IPS-18a (cell line): ENCODE results near the gene DTHD1.

Source experiments
- H3K27ac ChIP-seq: one replicate; pipeline ENCODE4 v1.5.1; 2013; ENCODE audit warnings: low read length
- H3K27me3 ChIP-seq: one replicate; pipeline ENCODE4 v1.6.1; 2013; ENCODE audit warnings: mild to moderate bottlenecking, low read length; ENCODE audit not compliant: control insufficient read depth, insufficient read depth
- H3K36me3 ChIP-seq: one replicate; pipeline ENCODE4 v1.6.1; 2013; ENCODE audit warnings: low read depth, low read length; ENCODE audit not compliant: control insufficient read depth
- H3K4me1 ChIP-seq: one replicate; pipeline ENCODE4 v1.6.1; 2013; ENCODE audit warnings: low read depth, low read length; ENCODE audit not compliant: control insufficient read depth
- H3K4me3 ChIP-seq: one replicate; pipeline ENCODE4 v1.5.1; 2013; ENCODE audit warnings: low read length
- H3K9ac ChIP-seq: one replicate; pipeline ENCODE4 v1.6.1; 2013; ENCODE audit warnings: mild to moderate bottlenecking, low read length, moderate library complexity
- H3K9me3 ChIP-seq: one replicate; pipeline ENCODE4 v1.6.1; 2013; ENCODE audit warnings: low read depth, low read length; ENCODE audit not compliant: control insufficient read depth

DTHD1 gene

GRCh38 chr4:36301127-36301526 is 19.7 kb downstream of the DTHD1 start:
- Histone ChIP-seq H3K27ac (no peak overlapping the region), H3K4me3 (no peak overlapping the region), H3K27me3 (no peaks in the 10 kb centered on the region), H3K9ac (no peak overlapping the region), H3K4me1 (no peaks in the 10 kb centered on the region), H3K9me3 (no peaks in the 10 kb centered on the region), H3K36me3 (no peaks in the 10 kb centered on the region)

- Histone ChIP-seq H3K4me1 (no peaks in the 10 kb centered on the region), H3K9ac (no peak overlapping the region), H3K9me3 (no peaks in the 10 kb centered on the region), H3K27me3 (no peaks in the 10 kb centered on the region), H3K4me3 (no peak overlapping the region), H3K36me3 (no peaks in the 10 kb centered on the region), H3K27ac (no peak overlapping the region)
Observed at GRCh38 chr4:36303426-36304137, 22.2 kb downstream of the DTHD1 start.

DNA sequence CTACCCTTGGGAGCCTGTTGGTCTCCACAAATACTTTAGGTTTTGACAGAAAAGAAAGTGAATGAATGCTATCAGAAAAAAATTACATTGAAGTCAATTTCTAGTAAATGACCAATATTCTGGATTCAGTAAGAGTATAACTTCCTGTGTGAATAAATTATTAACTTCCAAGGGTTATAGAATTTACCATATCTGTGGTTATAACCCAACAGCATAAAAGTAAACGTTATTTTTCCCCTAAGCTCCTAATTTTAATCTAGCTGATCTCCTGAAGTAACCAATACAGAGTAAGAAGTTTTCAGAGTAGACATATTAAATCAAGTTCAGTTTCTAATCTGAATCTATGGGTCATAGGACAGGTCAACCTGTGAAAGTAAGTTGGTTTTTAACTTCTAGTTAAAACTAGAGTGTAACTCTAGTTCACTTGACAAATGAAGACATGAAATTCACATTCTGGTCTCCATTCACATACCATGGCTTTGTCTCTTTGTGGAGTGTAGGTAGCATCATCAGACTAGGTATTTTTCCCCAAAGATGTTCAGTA is 22.8 kb downstream of the DTHD1 start:
- H3K4me1 ChIP-seq = no peaks in the 10 kb centered on the region
- H3K27ac ChIP-seq = no peak overlapping the region
- H3K27me3 ChIP-seq = no peaks in the 10 kb centered on the region
- H3K9ac ChIP-seq = no peak overlapping the region
- no peaks in the 10 kb centered on the region for H3K36me3 ChIP-seq
- no peaks in the 10 kb centered on the region for H3K9me3 ChIP-seq
- no peak overlapping the region for H3K4me3 ChIP-seq

GRCh38 chr4:36308150-36308549 is 26.7 kb downstream of the DTHD1 start:
- Histone ChIP-seq H3K36me3 (no peaks in the 10 kb centered on the region), H3K9ac (no peak overlapping the region), H3K4me3 (no peak overlapping the region), H3K4me1 (no peaks in the 10 kb centered on the region), H3K9me3 (no peaks in the 10 kb centered on the region), H3K27me3 (no peaks in the 10 kb centered on the region), H3K27ac (no peak overlapping the region)

DNA sequence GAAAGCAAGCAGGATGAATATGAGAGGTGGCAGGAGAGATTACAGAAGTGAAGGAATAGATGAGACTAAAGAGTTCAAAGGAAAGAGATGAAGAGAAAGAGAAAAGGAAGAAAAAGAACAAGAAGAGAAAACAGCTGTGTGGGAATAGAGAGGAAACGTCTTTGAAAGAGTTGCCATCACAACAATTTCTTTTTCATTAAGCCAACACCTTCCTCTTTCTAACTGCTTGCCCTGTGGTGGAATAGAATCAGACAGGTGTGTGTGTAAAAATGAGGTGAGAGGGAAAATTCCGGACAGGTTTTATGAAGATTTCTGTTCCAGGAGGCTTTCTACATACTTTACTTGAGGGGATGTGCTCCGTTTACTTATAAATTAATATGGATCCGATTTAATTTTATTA is 28.8 kb downstream of the DTHD1 start:
- Histone ChIP-seq H3K4me3 (no peak overlapping the region), H3K4me1 (no peaks in the 10 kb centered on the region), H3K9ac (no peak overlapping the region), H3K27ac (no peak overlapping the region), H3K36me3 (no peaks in the 10 kb centered on the region), H3K27me3 (no peaks in the 10 kb centered on the region), H3K9me3 (no peaks in the 10 kb centered on the region)

- H3K9me3 ChIP-seq = no peaks in the 10 kb centered on the region
- no peak overlapping the region for H3K27ac ChIP-seq
- no peaks in the 10 kb centered on the region for H3K27me3 ChIP-seq
- no peaks in the 10 kb centered on the region for H3K36me3 ChIP-seq
- no peaks in the 10 kb centered on the region for H3K4me1 ChIP-seq
- no peak overlapping the region for H3K9ac ChIP-seq
- H3K4me3 ChIP-seq = no peak overlapping the region
Observed at GRCh38 chr4:36310793-36311192, 29.4 kb downstream of the DTHD1 start.

GRCh38 chr4:36312511-36312910 is 31.1 kb downstream of the DTHD1 start:
- Histone ChIP-seq H3K4me3 (no peak overlapping the region), H3K9me3 (no peaks in the 10 kb centered on the region), H3K36me3 (no peaks in the 10 kb centered on the region), H3K9ac (no peak overlapping the region), H3K27ac (no peak overlapping the region), H3K27me3 (no peaks in the 10 kb centered on the region), H3K4me1 (no peaks in the 10 kb centered on the region)

GRCh38 chr4:36313301-36313700 is 31.9 kb downstream of the DTHD1 start:
- H3K9ac ChIP-seq = no peak overlapping the region

DNA sequence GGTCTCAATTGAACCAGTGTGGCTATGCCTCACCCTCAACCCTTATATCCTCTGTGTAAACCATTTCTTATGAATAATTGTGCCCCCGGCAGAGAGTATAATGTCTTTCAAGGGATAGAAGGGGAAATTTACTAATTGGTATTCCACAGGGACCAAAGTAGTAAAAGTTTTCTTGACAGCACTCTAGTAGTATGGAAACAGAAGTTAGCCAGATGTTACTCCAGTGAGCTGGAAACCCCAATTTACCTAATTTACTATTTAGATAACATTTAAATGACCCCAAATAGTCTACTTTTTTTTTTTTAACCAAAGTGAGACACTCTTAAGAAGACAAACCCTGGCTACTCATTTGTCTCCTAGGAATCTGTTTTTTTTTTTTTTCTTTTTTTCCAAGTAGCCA is 32.3 kb downstream of the DTHD1 start:
- no peaks in the 10 kb centered on the region for H3K4me1 ChIP-seq
- no peaks in the 10 kb centered on the region for H3K27me3 ChIP-seq
- H3K27ac ChIP-seq = no peak overlapping the region
- H3K9me3 ChIP-seq = no peaks in the 10 kb centered on the region
- no peak overlapping the region for H3K4me3 ChIP-seq
- H3K36me3 ChIP-seq = no peaks in the 10 kb centered on the region
- H3K9ac ChIP-seq = no peak overlapping the region

More at GRCh38 chr4:36313301-36313700, 31.9 kb downstream of the DTHD1 start:
- H3K4me1 ChIP-seq = no peaks in the 10 kb centered on the region
- no peak overlapping the region for H3K27ac ChIP-seq
- H3K27me3 ChIP-seq = no peaks in the 10 kb centered on the region
- H3K9me3 ChIP-seq = no peaks in the 10 kb centered on the region
- no peak overlapping the region for H3K4me3 ChIP-seq
- no peaks in the 10 kb centered on the region for H3K36me3 ChIP-seq

DNA sequence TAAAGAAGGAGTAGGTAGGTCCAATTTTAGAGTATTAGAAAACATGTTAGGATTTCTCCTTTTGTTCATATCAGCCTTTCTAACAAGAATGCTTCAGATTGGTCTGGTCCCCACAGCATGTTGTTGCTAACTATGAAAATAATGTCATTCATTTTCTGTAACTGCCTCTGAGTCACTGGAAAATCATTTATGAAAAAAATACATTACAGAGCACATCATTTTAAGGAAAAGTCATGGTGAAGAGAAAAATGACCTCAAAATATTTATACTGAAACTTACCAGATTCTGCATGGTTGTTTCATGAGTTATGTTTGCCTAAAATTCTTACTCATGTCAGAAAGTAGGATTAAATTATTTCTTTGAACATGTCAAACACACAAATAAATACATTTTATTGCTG is 35.2 kb downstream of the DTHD1 start:
- Histone ChIP-seq H3K36me3 (no peaks in the 10 kb centered on the region), H3K9ac (no peak overlapping the region), H3K4me3 (no peak overlapping the region), H3K4me1 (no peaks in the 10 kb centered on the region), H3K27me3 (no peaks in the 10 kb centered on the region), H3K27ac (no peak overlapping the region), H3K9me3 (no peaks in the 10 kb centered on the region)

- Histone ChIP-seq H3K4me3 (no peak overlapping the region), H3K9me3 (no peaks in the 10 kb centered on the region), H3K9ac (no peak overlapping the region), H3K36me3 (no peaks in the 10 kb centered on the region), H3K4me1 (no peaks in the 10 kb centered on the region), H3K27ac (no peak overlapping the region), H3K27me3 (no peaks in the 10 kb centered on the region)
Observed at GRCh38 chr4:36317721-36318120, 36.3 kb downstream of the DTHD1 start.
